Keratinocyte (primary cell): ENCODE measurements around the gene DLGAP1. TPM values are rescaled to one million over a fixed set of nuclear protein-coding genes. Genes with fewer than 3 reads are reported as not detected.
A peak's percentile ranks its signal among the peaks of the same experiment; 100 is the strongest.

Experiments used
- DNase-seq: peaks from one replicate; pipeline ENCODE4 v3.0.0-alpha.2; 2011; ENCODE audit warnings: low read depth, missing footprints, low spot score
- FAIRE-seq: peaks from 2 replicates; lab custom pipeline; 2011; peaks lifted over from hg19 to GRCh38; lab: Jason Lieb, UNC
- H2AFZ ChIP-seq: 2 replicates; pipeline ENCODE4 v1.6.0; 2012; ENCODE audit warnings: low read length, control low read depth, inconsistent platforms; ENCODE audit not compliant: control insufficient read depth
- H3K27ac ChIP-seq: 2 replicates; pipeline ENCODE4 v1.5.1; 2011; ENCODE audit warnings: low read length; ENCODE audit not compliant: control insufficient read depth, insufficient read depth
- H3K27me3 ChIP-seq: 3 replicates; pipeline ENCODE4 v1.6.0; 2011; ENCODE audit warnings: low read length; ENCODE audit not compliant: control insufficient read depth, insufficient read depth; ENCODE audit errors: extremely low read depth
- H3K36me3 ChIP-seq, 2 experiments: 2 replicates in 1 of 2; 3 replicates in 1 of 2; pipeline ENCODE4 v1.5.1; 2011; ENCODE audit warnings: low read length in 2 of 2, mild to moderate bottlenecking in 1 of 2; ENCODE audit not compliant: control insufficient read depth in 2 of 2, insufficient read depth in 2 of 2; ENCODE audit errors: extremely low read depth in 1 of 2
- H3K4me1 ChIP-seq: 3 replicates; pipeline ENCODE4 v1.5.1; 2011; ENCODE audit warnings: low read length; ENCODE audit not compliant: control insufficient read depth, insufficient read depth; ENCODE audit errors: extremely low read depth
- H3K4me2 ChIP-seq: 3 replicates; pipeline ENCODE4 v1.6.0; 2011; ENCODE audit warnings: low read depth, low read length; ENCODE audit not compliant: control insufficient read depth, insufficient read depth; ENCODE audit errors: extremely low read depth
- H3K4me3 ChIP-seq, 3 experiments: fragments of 200-600 bp in 1 of 3; sonication (generic) in 1 of 3; 2 replicates in 2 of 3; 3 replicates in 1 of 3; pipeline ENCODE4 v1.5.1; 2011 to 2016; ENCODE audit warnings: low read length in 3 of 3, mild to moderate bottlenecking in 3 of 3, control low read depth in 2 of 3, inconsistent platforms in 1 of 3, low read depth in 1 of 3, mixed read lengths in 1 of 3, mixed run types in 1 of 3, moderate library complexity in 1 of 3; ENCODE audit not compliant: control insufficient read depth in 2 of 3, insufficient read depth in 2 of 3; ENCODE audit errors: extremely low read depth in 1 of 3
- H3K79me2 ChIP-seq: 2 replicates; pipeline ENCODE4 v1.6.0; 2012; ENCODE audit warnings: low read length; ENCODE audit not compliant: control insufficient read depth, insufficient read depth
- H3K9ac ChIP-seq: 3 replicates; pipeline ENCODE4 v1.6.0; 2011; ENCODE audit warnings: low read length; ENCODE audit not compliant: control insufficient read depth, insufficient read depth; ENCODE audit errors: extremely low read depth
- H3K9me1 ChIP-seq: 3 replicates; pipeline ENCODE4 v1.6.0; 2011; ENCODE audit warnings: low read length; ENCODE audit not compliant: control insufficient read depth, insufficient read depth; ENCODE audit errors: extremely low read depth
- H3K9me3 ChIP-seq: 2 replicates; pipeline ENCODE4 v1.5.1; 2012; ENCODE audit warnings: low read depth, low read length; ENCODE audit not compliant: control insufficient read depth
- H4K20me1 ChIP-seq: 3 replicates; pipeline ENCODE4 v1.6.0; 2011; ENCODE audit warnings: low read length; ENCODE audit not compliant: control insufficient read depth, insufficient read depth; ENCODE audit errors: extremely low read depth
- EZH2 ChIP-seq: IDR thresholded peaks from one replicate; pipeline ENCODE4 v1.6.1; 2012; ENCODE audit warnings: inconsistent platforms, mild to moderate bottlenecking, low read length, moderate library complexity
- dilution Hi-C: fragments of 300-500 bp; cut with MboI; formaldehyde crosslinking; loops from one replicate; pipeline ENCODE4 v1.7.0; 2020; ENCODE audit warnings: low sequenced_read_pairs; ENCODE audit not compliant: extremely low pct_ligation_motif_present
- polyA plus RNA-seq, 5 experiments: library from polyadenylated mRNA; depleted of rRNA in 3 of 5; stranded (reverse) in 3 of 5; stranded (forward) in 1 of 5; unstranded in 1 of 5; fragments of >200 nt; gene quantifications; 1 replicate in 1 of 5; 2 replicates in 3 of 5; 3 replicates in 1 of 5; pipeline versions ENCODE4 v1.2.1 to v1.2.3, GENCODE V29; 2011 to 2012; ENCODE audit warnings: missing spikeins in 2 of 5, low read depth in 1 of 5, low replicate concordance in 1 of 5
- TF ChIP-seq, protein P1 (sequence below), 3 experiments: IDR thresholded peaks in 1 of 3; conservative IDR thresholded peaks in 1 of 3; optimal IDR thresholded peaks in 1 of 3; 2 replicates in 2 of 3; 3 replicates in 1 of 3; pipeline versions ENCODE3 to v1.5.1; 2011; ENCODE audit warnings: low read length in 3 of 3, mild to moderate bottlenecking in 3 of 3, moderate library complexity in 2 of 3, control low read depth in 1 of 3, inconsistent platforms in 1 of 3; ENCODE audit not compliant: insufficient read depth in 2 of 3; ENCODE audit errors: extremely low read depth in 1 of 3

The DLGAP1 gene
- polyA plus RNA-seq, 1 donor (not counting 4 experiments of a cell fraction or from before 2014, with no cell fraction given) = not detected

DNA sequence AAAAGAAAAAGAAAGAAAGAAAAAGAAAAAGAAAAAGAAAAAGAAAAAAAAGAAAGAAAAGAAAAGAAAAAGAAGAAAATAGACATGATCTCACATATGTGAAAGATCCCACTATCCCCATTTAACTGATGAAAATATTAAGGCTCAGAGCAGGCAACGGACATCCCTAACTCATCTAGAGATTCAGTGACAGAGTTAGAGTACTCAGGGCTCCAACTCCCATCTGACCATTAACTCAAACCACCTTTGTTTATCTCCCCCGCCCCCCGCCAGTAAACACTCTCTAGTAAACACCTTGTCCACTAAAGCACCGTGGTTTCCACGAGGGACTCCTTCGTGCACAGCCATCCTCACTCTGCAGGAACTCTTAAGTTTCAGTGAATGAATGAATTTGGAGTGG is 862.2 kb downstream of the DLGAP1 start:
- peaks cover 5% of the 10 kb centered on the region for H3K79me2 ChIP-seq
- H3K9me3 ChIP-seq = no peaks in the 10 kb centered on the region
- peak overlapping the region; percentile 21 for H2AFZ ChIP-seq
- no peak for TF ChIP-seq EZH2
- TF ChIP-seq, protein P1, sequence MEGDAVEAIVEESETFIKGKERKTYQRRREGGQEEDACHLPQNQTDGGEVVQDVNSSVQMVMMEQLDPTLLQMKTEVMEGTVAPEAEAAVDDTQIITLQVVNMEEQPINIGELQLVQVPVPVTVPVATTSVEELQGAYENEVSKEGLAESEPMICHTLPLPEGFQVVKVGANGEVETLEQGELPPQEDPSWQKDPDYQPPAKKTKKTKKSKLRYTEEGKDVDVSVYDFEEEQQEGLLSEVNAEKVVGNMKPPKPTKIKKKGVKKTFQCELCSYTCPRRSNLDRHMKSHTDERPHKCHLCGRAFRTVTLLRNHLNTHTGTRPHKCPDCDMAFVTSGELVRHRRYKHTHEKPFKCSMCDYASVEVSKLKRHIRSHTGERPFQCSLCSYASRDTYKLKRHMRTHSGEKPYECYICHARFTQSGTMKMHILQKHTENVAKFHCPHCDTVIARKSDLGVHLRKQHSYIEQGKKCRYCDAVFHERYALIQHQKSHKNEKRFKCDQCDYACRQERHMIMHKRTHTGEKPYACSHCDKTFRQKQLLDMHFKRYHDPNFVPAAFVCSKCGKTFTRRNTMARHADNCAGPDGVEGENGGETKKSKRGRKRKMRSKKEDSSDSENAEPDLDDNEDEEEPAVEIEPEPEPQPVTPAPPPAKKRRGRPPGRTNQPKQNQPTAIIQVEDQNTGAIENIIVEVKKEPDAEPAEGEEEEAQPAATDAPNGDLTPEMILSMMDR (optimal IDR thresholded peaks at IDR 0.05 in 1 of 3, IDR thresholded peaks at IDR 0.05 in 1 of 3, conservative IDR thresholded peaks at IDR 0.05 in 1 of 3; ENCODE audit: extremely low read depth in 1 of 3, insufficient read depth in 2 of 3, low read length in 3 of 3) = no peak
- peak overlapping the region; percentile 94 for H3K9ac ChIP-seq
- peak overlapping the region; percentile 97 for H3K27ac ChIP-seq
- DNase-seq (no peak), FAIRE-seq (no peak)
- peaks cover 41% of the 10 kb centered on the region for H3K4me1 ChIP-seq
- peak overlapping the region in 2 of 3 experiments; percentile 9 to 69 for H3K4me3 ChIP-seq
- no peaks in the 10 kb centered on the region for H3K27me3 ChIP-seq
- dilution Hi-C loops = no loop called here
- no peaks in the 10 kb centered on the region for H3K9me1 ChIP-seq
- H3K36me3 ChIP-seq = peaks cover 2 to 4% of the 10 kb centered on the region in 2 experiments
- peak overlapping the region; percentile 91 for H3K4me2 ChIP-seq
- H4K20me1 ChIP-seq = no peaks in the 10 kb centered on the region

DNA sequence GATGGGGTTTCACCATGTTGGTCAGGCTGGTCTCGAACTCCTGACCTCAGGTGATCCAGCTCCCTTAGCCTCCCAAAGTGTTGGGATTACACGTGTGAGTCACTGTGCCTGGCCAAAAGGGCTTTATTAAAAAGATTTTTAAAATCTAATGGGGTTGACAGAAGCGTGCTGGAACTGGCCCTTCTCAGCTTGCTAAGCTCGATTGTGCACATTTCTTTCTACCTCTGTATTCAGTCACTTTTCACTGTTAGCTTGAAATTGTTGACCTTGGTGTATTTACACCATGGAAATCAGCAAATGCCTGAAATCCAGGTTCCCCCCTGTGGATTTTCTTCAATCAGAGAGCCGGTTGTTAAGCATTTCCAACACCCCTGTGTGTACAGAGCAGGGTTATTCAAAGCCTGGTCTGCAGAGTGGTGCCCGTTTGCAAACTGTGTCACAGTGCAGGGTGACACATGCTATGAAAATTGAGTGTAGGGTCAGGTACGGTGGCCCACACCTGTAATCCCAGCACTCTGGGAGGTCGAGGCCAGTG is 864.9 kb downstream of the DLGAP1 start:
- Histone ChIP-seq H3K4me3 (no peak overlapping the region), H2AFZ (no peak overlapping the region), H3K4me1 (peaks cover 24% of the 10 kb centered on the region), H3K4me2 (no peak overlapping the region), H3K36me3 (no peaks in the 10 kb centered on the region), H3K9ac (no peak overlapping the region), H3K27ac (no peak overlapping the region), H3K9me3 (no peaks in the 10 kb centered on the region), H4K20me1 (no peaks in the 10 kb centered on the region), H3K27me3 (no peaks in the 10 kb centered on the region), H3K79me2 (no peaks in the 10 kb centered on the region), H3K9me1 (no peaks in the 10 kb centered on the region)
- DNase-seq (no peak), FAIRE-seq (no peak)
- TF ChIP-seq, protein P1 (optimal IDR thresholded peaks at IDR 0.05 in 1 of 3, IDR thresholded peaks at IDR 0.05 in 1 of 3, conservative IDR thresholded peaks at IDR 0.05 in 1 of 3; ENCODE audit: extremely low read depth in 1 of 3, insufficient read depth in 2 of 3, low read length in 3 of 3) = no peak
- TF ChIP-seq EZH2 = no peak
- dilution Hi-C loops = no loop called here
